Motor neuron (in vitro differentiated cells): ENCODE results near the gene TSC22D1. TPM values are rescaled to one million over a fixed set of nuclear protein-coding genes. Genes with fewer than 3 reads are reported as not detected.

Source experiments
- ATAC-seq, 8 experiments: fragments of 200-7000 bp; cut with Tn5 transposase; replicated peaks in 6 of 8; 2 replicates each; pipeline ENCODE4 v1.8.0; 2021; ENCODE audit warnings: mild to moderate bottlenecking in 8 of 8, moderate library complexity in 8 of 8
- H3K27ac ChIP-seq, 2 donors: fragments of 250-450 bp; sonication (Bioruptor Pico); 2 replicates each; pipeline ENCODE4 v1.9.0; 2021; ENCODE audit warnings: antibody characterized with exemption in 2 of 2, mild to moderate bottlenecking in 2 of 2, moderate library complexity in 1 of 2
- H3K4me1 ChIP-seq, 2 donors: fragments of 250-450 bp; sonication (Bioruptor Pico); replicated peaks in 1 of 2; 2 replicates each; pipeline ENCODE4 v1.6.1; 2021; ENCODE audit warnings: antibody characterized with exemption in 2 of 2, mild to moderate bottlenecking in 2 of 2, moderate library complexity in 1 of 2
- H3K4me3 ChIP-seq, 5 donors: fragments of 250-450 bp; sonication (Bioruptor Pico); 2 replicates each; pipeline ENCODE4 v1.9.0; 2021; ENCODE audit warnings: antibody characterized with exemption in 5 of 5, mild to moderate bottlenecking in 5 of 5, moderate library complexity in 4 of 5
- WGBS, 10 experiments: fragments of 450-650 bp; shearing (Covaris generic); methylation state at CpG; one replicate each; pipeline ENCODE4 v1.0.0; 2022; 5-methylcytosine and 5-hydroxymethylcytosine counted together
- in situ Hi-C, 9 experiments: fragments of 400-800 bp; cut with MboI; loops; one replicate each; pipeline ENCODE4 v1.15.0; 2021; ENCODE audit warnings: low sequenced_read_pairs in 9 of 9, low pct_unique_long_range_greater_than_20kb in 2 of 9; ENCODE audit not compliant: unreplicated experiment in 9 of 9
- total RNA-seq, 8 experiments: library from RNA; unstranded; fragments of 300-600 nt; gene quantifications; 2 replicates each; pipeline versions ENCODE4 v1.2.3 to v1.2.4, GENCODE V29; 2022

The TSC22D1 gene
- total RNA-seq, 8 experiments from 2014 or later: 52.3 to 226 (median 146) TPM

GRCh38 chr13:44592216-44592847, 16.2 kb upstream of the TSC22D1 start:
- Histone ChIP-seq H3K4me3 (no peak overlapping the region), H3K4me1 (no peaks in the 10 kb centered on the region), H3K27ac (no peak overlapping the region)
- 92 to 100% (median 96%) methylated on average over 2 to 5 of the region's 6 CpGs; no CpG with 5 or more reads in 5 of the 10 experiments for WGBS, 10 experiments
- peak in 3 of 8 experiments; percentile 47 to 60 (median 52) for ATAC-seq
- in situ Hi-C loops: loop anchor here in 1 of 9 experiments (25.0 kb wide), 1 partner anchor 320 kb away; no protein-coding TSS in a partner anchor

GRCh38 chr13:44591316-44591715, 15.2 kb upstream of the TSC22D1 start:
- WGBS, 10 experiments: 93% methylated on average over 12 of the region's 15 CpGs; no CpG with 5 or more reads in 9 of the 10 experiments
- H3K4me1 ChIP-seq: no peaks in the 10 kb centered on the region
- ATAC-seq: peak in 2 of 8 experiments; percentile 41 to 44
- H3K4me3 ChIP-seq: no peak overlapping the region
- no peak overlapping the region for H3K27ac ChIP-seq
- in situ Hi-C loops: loop anchor here in 1 of 9 experiments (25.0 kb wide), 1 partner anchor 321 kb away; no protein-coding TSS in a partner anchor

DNA sequence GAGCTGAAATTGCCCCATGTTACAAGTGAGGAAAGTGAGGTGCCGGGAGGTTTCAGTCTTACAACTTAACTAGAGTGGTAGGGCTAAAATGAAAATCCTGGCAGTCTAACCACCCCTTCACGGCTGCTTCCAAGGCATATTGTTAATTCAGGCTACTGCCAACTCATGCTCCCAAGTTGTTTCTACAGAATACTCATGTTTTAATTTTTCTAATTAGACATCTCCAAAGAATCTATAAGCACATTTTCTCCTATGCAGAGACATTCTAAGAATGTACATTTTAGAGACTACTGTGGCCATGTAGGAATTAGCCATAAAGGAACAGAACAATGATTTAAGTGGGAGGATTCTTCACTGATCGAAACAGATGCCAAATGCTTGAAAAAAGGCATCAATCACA, 7.0 kb upstream of the TSC22D1 start:
- 75 to 93% (median 84%) methylated on average over 1 to 3 of the region's 3 CpGs for WGBS, 10 experiments
- in situ Hi-C loops: loop anchor here in 1 of 9 experiments (25.0 kb wide), 1 partner anchor 329 kb away; no protein-coding TSS in a partner anchor
- Histone ChIP-seq H3K4me3 (no peak overlapping the region), H3K4me1 (peaks cover 0 to 4% of the 10 kb centered on the region in 2 donors), H3K27ac (no peak overlapping the region)
- no peak for ATAC-seq

DNA sequence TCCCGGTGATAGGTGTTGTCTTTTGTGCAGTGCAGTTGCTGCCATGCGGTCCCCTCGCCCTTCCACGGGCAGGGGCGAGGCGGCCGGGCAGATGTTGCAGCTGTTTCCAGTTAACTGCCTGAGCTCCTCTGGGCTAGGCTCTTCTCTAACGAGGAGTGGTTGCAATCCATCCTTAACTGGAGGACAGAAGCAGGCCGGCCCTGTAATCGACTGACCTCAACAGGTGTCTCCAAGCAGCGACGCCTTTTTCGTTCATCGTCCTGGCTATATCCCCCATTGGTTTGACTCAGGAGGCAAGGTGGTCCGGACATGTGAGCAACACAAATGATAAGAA, 1.9 kb upstream of the TSC22D1 start:
- WGBS, 10 experiments: 0 to 7% (median 0%) methylated on average over 1 to 7 of the region's 15 CpGs; no CpG with 5 or more reads in 6 of the 10 experiments
- peak overlapping the region; percentile 90 to 92 for H3K27ac ChIP-seq
- peak overlapping the region; percentile 64 to 92 (median 74) for H3K4me3 ChIP-seq
- H3K4me1 ChIP-seq: peaks cover 6 to 13% of the 10 kb centered on the region in 2 donors
- in situ Hi-C loops: loop anchor here in 1 of 9 experiments (25.0 kb wide), 1 partner anchor 334 kb away; no protein-coding TSS in a partner anchor
- ATAC-seq: peak in 3 of 8 experiments; percentile 4 to 36 (median 27)

DNA sequence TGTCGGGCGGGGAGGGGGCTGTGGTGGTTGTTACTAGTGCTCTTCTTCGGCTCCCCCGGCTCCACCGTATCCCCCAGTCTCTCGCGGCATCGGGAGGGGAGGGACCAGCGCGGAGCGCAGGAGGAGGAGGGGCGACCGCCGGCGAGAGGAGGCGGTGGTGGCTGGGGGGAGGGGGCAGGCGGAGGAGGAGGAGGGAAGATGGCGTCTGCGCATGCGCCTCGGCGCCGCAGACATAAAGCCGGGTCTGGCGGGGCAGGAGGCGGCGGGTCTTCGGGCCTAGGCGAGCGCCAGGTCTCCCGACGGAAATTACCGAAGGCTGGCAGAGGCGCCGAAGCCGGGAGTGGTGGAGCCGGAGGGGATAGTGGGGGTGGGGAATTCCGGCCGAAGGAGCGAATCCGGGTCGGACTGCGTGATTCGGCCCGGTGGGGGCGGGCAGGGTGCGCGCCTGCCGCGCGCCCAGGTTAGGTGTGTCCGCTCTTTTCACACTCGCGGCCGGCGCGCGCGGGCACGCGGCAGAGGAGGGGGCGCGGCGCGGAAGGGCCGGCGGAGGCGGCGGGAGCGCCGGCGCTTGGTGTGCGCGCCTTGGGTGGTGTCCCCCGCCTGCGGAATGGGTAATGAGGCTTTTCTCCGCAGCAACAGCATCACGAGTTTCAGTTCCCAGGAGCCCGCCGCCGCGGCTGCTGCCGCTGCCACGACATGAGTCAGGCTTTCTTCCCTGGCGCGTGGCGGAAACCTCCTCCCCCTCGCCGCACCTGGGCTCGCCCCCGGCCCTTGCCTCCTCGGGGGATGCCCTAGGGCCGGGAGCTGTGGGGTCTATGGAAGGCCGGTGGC, 1.3 kb upstream of the TSC22D1 start:
- WGBS, 10 experiments: 0 to 7% (median 0%) methylated on average over 2 to 5 of the region's 94 CpGs; no CpG with 5 or more reads in 7 of the 10 experiments

DNA sequence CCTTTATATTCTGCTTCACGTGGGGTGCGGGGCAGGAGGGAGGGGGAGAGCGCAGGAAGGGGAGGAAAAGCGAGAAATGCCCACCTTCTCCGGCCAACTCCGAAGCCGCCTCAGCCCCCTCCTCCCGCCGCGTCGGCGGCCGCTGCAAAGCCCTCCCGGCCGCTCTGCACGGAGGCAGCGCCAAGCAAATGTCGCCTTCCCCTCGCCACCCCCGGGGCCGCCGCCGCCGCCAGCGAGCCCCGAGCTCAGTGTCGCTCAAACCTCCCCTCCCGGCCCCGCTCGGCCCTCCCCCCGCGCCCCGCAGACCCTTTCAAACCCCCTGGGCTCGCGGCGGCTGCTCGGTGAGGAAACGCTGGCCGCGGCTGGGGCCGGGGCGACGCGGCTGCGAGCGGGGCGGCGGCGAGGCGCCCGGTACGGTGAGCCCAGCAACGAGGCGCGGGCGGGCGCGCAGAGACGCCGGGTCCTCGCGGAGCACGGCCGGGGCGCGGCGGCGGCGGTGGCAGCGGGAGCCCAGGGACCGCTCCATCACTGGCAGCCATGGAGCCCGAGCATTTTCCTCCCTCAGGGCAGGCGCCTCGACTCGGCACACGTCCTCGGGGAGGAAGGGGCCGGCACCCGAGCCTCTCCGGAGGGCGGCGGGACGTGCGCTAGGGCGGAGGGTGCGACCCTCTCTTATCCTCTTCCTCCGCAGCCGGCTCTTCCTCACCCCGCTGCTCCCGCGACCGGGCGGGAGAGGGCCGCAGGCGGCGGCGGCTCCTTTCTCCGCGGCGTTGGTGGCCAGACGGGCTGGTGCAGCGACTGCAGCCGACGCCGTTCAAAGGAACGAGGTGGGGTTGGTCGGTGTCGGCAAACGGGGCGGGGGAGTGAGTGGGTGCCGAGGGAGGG, 463 bp upstream of the TSC22D1 start:
- peak; percentile 0 to 45 (median 2) for ATAC-seq
- H3K27ac ChIP-seq: peak overlapping the region; percentile 90 to 93
- peaks cover 6 to 13% of the 10 kb centered on the region in 2 donors for H3K4me1 ChIP-seq
- in situ Hi-C loops: loop anchor here in 1 of 9 experiments (25.0 kb wide), 1 partner anchor 336 kb away; no protein-coding TSS in a partner anchor
- H3K4me3 ChIP-seq: peak overlapping the region; percentile 64 to 92 (median 74)
- WGBS, 10 experiments: no CpG with 5 or more reads among the region's 111 CpGs

More for the DNA sequence above, 1.3 kb upstream of the TSC22D1 start:
- peak overlapping the region; percentile 64 to 92 (median 74) for H3K4me3 ChIP-seq
- peak overlapping the region; percentile 90 to 93 for H3K27ac ChIP-seq
- H3K4me1 ChIP-seq: peaks cover 6 to 13% of the 10 kb centered on the region in 2 donors
- ATAC-seq: peak; percentile 70 to 86 (median 82)
- in situ Hi-C loops: loop anchor here in 1 of 9 experiments (25.0 kb wide), 1 partner anchor 335 kb away; no protein-coding TSS in a partner anchor

- H3K27ac ChIP-seq: no peak overlapping the region
- no peak for ATAC-seq
- peaks cover 14 to 22% of the 10 kb centered on the region in 2 donors for H3K4me1 ChIP-seq
- in situ Hi-C loops: loop anchor here in 1 of 9 experiments (25.0 kb wide), 1 partner anchor 337 kb away; no protein-coding TSS in a partner anchor
- 60 to 100% (median 100%) methylated on average over 1 of the region's 1 CpG; no CpG with 5 or more reads in 6 of the 10 experiments for WGBS, 10 experiments
- H3K4me3 ChIP-seq: peak overlapping the region; percentile 64 to 92 (median 74)
These were observed 1.1 kb downstream of the TSC22D1 start for GRCh38 chr13:44575035-44575434.

- in situ Hi-C loops: no loop called here
- Histone ChIP-seq H3K27ac (no peak overlapping the region), H3K4me1 (peaks cover 20 to 22% of the 10 kb centered on the region in 2 donors), H3K4me3 (peak overlapping the region; percentile 64 to 92 (median 74))
- ATAC-seq: no peak
- WGBS, 10 experiments: 17 to 71% (median 60%) methylated on average over 1 of the region's 1 CpG; no CpG with 5 or more reads in 7 of the 10 experiments
These were observed 1.7 kb downstream of the TSC22D1 start for GRCh38 chr13:44574466-44574855.

GRCh38 chr13:44573790-44574465, 2.2 kb downstream of the TSC22D1 start:
- no peak for ATAC-seq
- in situ Hi-C loops: no loop called here
- Histone ChIP-seq H3K4me1 (peaks cover 22 to 25% of the 10 kb centered on the region in 2 donors), H3K27ac (no peak overlapping the region), H3K4me3 (peak overlapping the region; percentile 64 to 92 (median 74))
- 60 to 100% (median 94%) methylated on average over 1 to 2 of the region's 4 CpGs; no CpG with 5 or more reads in 4 of the 10 experiments for WGBS, 10 experiments

GRCh38 chr13:44573071-44573470, 3.1 kb downstream of the TSC22D1 start:
- Histone ChIP-seq H3K4me1 (peaks cover 22 to 28% of the 10 kb centered on the region in 2 donors), H3K27ac (no peak overlapping the region), H3K4me3 (peak overlapping the region; percentile 64 to 92 (median 74))
- ATAC-seq: no peak
- in situ Hi-C loops: no loop called here
- WGBS, 10 experiments: 31 to 100% (median 61%) methylated on average over 1 to 7 of the region's 7 CpGs

- no peak for ATAC-seq
- Histone ChIP-seq H3K4me1 (peaks cover 19 to 52% of the 10 kb centered on the region in 2 donors), H3K4me3 (no peak overlapping the region), H3K27ac (no peak overlapping the region)
- in situ Hi-C loops: no loop called here
These were observed 9.5 kb downstream of the TSC22D1 start for GRCh38 chr13:44566601-44567000.

DNA sequence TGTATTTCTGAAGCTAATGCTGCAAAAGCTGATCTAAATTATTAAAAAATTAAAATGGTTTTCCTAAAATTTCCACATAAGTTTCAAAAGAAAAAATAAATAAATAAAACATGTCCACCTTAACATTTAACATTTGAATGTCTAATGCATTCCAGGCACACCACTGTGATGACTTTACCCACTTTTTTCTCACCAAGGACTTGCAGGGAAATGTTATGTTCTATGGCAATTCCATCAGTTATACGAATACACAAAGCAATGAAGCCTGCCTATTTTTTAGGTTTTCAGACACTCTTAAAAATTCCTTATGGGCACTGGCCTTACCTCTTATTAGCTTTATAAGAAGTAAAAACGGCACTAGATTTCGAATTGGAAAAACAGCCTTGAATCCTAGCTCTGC, 10.2 kb downstream of the TSC22D1 start:
- no peak overlapping the region for H3K4me3 ChIP-seq
- no peak for ATAC-seq
- in situ Hi-C loops: no loop called here

More for the DNA sequence above, 10.2 kb downstream of the TSC22D1 start:
- H3K27ac ChIP-seq: no peak overlapping the region
- peaks cover 18 to 50% of the 10 kb centered on the region in 2 donors for H3K4me1 ChIP-seq
- 54 to 93% (median 85%) methylated on average over 2 to 3 of the region's 3 CpGs for WGBS, 10 experiments
